Measurements from ENCODE around the gene DIS3L2. TPM values are rescaled to one million over a fixed set of nuclear protein-coding genes. Genes with fewer than 3 reads are reported as not detected.
A peak's percentile ranks its signal among the peaks of the same experiment; 100 is the strongest.

The DIS3L2 gene
- total RNA-seq, 1 experiment from 2014 or later, result 22.7 TPM

- H3K27me3 ChIP-seq (ENCODE audit: control insufficient read depth, insufficient read depth, low read length), result no peaks in the 10 kb centered on the region
- no peaks in the 10 kb centered on the region for H3K36me3 ChIP-seq (replicated peaks; ENCODE audit: control insufficient read depth, insufficient read depth, low read length)
- no peak for DNase-seq
- no peak overlapping the region for H3K4me3 ChIP-seq (ENCODE audit: insufficient read depth, low read depth, low read length)
Measured at GRCh38 chr2:231957913-231958763, 3.4 kb upstream of the DIS3L2 start.

- H3K4me3 ChIP-seq (ENCODE audit: insufficient read depth, low read depth, low read length), result peak overlapping the region; percentile 92
- H3K27me3 ChIP-seq (ENCODE audit: control insufficient read depth, insufficient read depth, low read length), result no peaks in the 10 kb centered on the region
- DNase-seq, result no peak
- H3K36me3 ChIP-seq (replicated peaks; ENCODE audit: control insufficient read depth, insufficient read depth, low read length), result no peaks in the 10 kb centered on the region
Measured at GRCh38 chr2:231960810-231961348, 634 bp upstream of the DIS3L2 start.

GRCh38 chr2:231965102-231965501 lies 3.6 kb downstream of the DIS3L2 start:
- no peaks in the 10 kb centered on the region for H3K27me3 ChIP-seq (ENCODE audit: control insufficient read depth, insufficient read depth, low read length)
- H3K4me3 ChIP-seq (ENCODE audit: insufficient read depth, low read depth, low read length), result no peak overlapping the region
- H3K36me3 ChIP-seq (replicated peaks; ENCODE audit: control insufficient read depth, insufficient read depth, low read length), result no peaks in the 10 kb centered on the region
- DNase-seq, result no peak

- no peak for DNase-seq
- H3K36me3 ChIP-seq (replicated peaks; ENCODE audit: control insufficient read depth, insufficient read depth, low read length), result no peaks in the 10 kb centered on the region
- no peak overlapping the region for H3K4me3 ChIP-seq (ENCODE audit: insufficient read depth, low read depth, low read length)
- no peaks in the 10 kb centered on the region for H3K27me3 ChIP-seq (ENCODE audit: control insufficient read depth, insufficient read depth, low read length)
Measured at GRCh38 chr2:231966886-231967285, 5.4 kb downstream of the DIS3L2 start.

- no peak for DNase-seq
- no peak overlapping the region for H3K4me3 ChIP-seq (ENCODE audit: insufficient read depth, low read depth, low read length)
- no peaks in the 10 kb centered on the region for H3K36me3 ChIP-seq (replicated peaks; ENCODE audit: control insufficient read depth, insufficient read depth, low read length)
- H3K27me3 ChIP-seq (ENCODE audit: control insufficient read depth, insufficient read depth, low read length), result no peaks in the 10 kb centered on the region
Measured at GRCh38 chr2:231968820-231969219, 7.3 kb downstream of the DIS3L2 start.

GRCh38 chr2:231970461-231970860 lies 8.9 kb downstream of the DIS3L2 start:
- Histone ChIP-seq H3K36me3 (replicated peaks; ENCODE audit: control insufficient read depth, insufficient read depth, low read length) (no peaks in the 10 kb centered on the region), H3K4me3 (ENCODE audit: insufficient read depth, low read depth, low read length) (no peak overlapping the region), H3K27me3 (ENCODE audit: control insufficient read depth, insufficient read depth, low read length) (no peaks in the 10 kb centered on the region)
- no peak for DNase-seq

- no peaks in the 10 kb centered on the region for H3K27me3 ChIP-seq (ENCODE audit: control insufficient read depth, insufficient read depth, low read length)
- DNase-seq, result no peak
- no peak overlapping the region for H3K4me3 ChIP-seq (ENCODE audit: insufficient read depth, low read depth, low read length)
- H3K36me3 ChIP-seq (replicated peaks; ENCODE audit: control insufficient read depth, insufficient read depth, low read length), result no peaks in the 10 kb centered on the region
Measured at GRCh38 chr2:231975001-231975400, 13.5 kb downstream of the DIS3L2 start.

- Histone ChIP-seq H3K4me3 (ENCODE audit: insufficient read depth, low read depth, low read length) (no peak overlapping the region), H3K27me3 (ENCODE audit: control insufficient read depth, insufficient read depth, low read length) (no peaks in the 10 kb centered on the region), H3K36me3 (replicated peaks; ENCODE audit: control insufficient read depth, insufficient read depth, low read length) (no peaks in the 10 kb centered on the region)
- DNase-seq, result no peak
Measured at GRCh38 chr2:231977430-231977829, 15.9 kb downstream of the DIS3L2 start.

GRCh38 chr2:231984992-231985391 lies 23.5 kb downstream of the DIS3L2 start:
- Histone ChIP-seq H3K36me3 (replicated peaks; ENCODE audit: control insufficient read depth, insufficient read depth, low read length) (no peaks in the 10 kb centered on the region), H3K27me3 (ENCODE audit: control insufficient read depth, insufficient read depth, low read length) (no peaks in the 10 kb centered on the region)
- no peak for DNase-seq

GRCh38 chr2:231985823-231986261 lies 24.3 kb downstream of the DIS3L2 start:
- peak; percentile 35 for DNase-seq
- Histone ChIP-seq H3K27me3 (ENCODE audit: control insufficient read depth, insufficient read depth, low read length) (no peaks in the 10 kb centered on the region), H3K4me3 (ENCODE audit: insufficient read depth, low read depth, low read length) (no peak overlapping the region), H3K36me3 (replicated peaks; ENCODE audit: control insufficient read depth, insufficient read depth, low read length) (no peaks in the 10 kb centered on the region)

More at GRCh38 chr2:231984992-231985391, 23.5 kb downstream of the DIS3L2 start:
- H3K4me3 ChIP-seq (ENCODE audit: insufficient read depth, low read depth, low read length), result no peak overlapping the region

GRCh38 chr2:231987124-231987727 lies 25.7 kb downstream of the DIS3L2 start:
- no peak overlapping the region for H3K4me3 ChIP-seq (ENCODE audit: insufficient read depth, low read depth, low read length)
- no peak for DNase-seq
- H3K27me3 ChIP-seq (ENCODE audit: control insufficient read depth, insufficient read depth, low read length), result no peaks in the 10 kb centered on the region
- H3K36me3 ChIP-seq (replicated peaks; ENCODE audit: control insufficient read depth, insufficient read depth, low read length), result no peaks in the 10 kb centered on the region

- no peak for DNase-seq
- no peaks in the 10 kb centered on the region for H3K36me3 ChIP-seq (replicated peaks; ENCODE audit: control insufficient read depth, insufficient read depth, low read length)
- H3K27me3 ChIP-seq (ENCODE audit: control insufficient read depth, insufficient read depth, low read length), result no peaks in the 10 kb centered on the region
- no peak overlapping the region for H3K4me3 ChIP-seq (ENCODE audit: insufficient read depth, low read depth, low read length)
Measured at GRCh38 chr2:231988179-231988866, 26.8 kb downstream of the DIS3L2 start.

GRCh38 chr2:231991664-231992063 lies 30.2 kb downstream of the DIS3L2 start:
- Histone ChIP-seq H3K27me3 (ENCODE audit: control insufficient read depth, insufficient read depth, low read length) (no peaks in the 10 kb centered on the region), H3K4me3 (ENCODE audit: insufficient read depth, low read depth, low read length) (no peak overlapping the region), H3K36me3 (replicated peaks; ENCODE audit: control insufficient read depth, insufficient read depth, low read length) (no peaks in the 10 kb centered on the region)
- no peak for DNase-seq

GRCh38 chr2:231992888-231993287 lies 31.4 kb downstream of the DIS3L2 start:
- Histone ChIP-seq H3K27me3 (ENCODE audit: control insufficient read depth, insufficient read depth, low read length) (no peaks in the 10 kb centered on the region), H3K4me3 (ENCODE audit: insufficient read depth, low read depth, low read length) (no peak overlapping the region), H3K36me3 (replicated peaks; ENCODE audit: control insufficient read depth, insufficient read depth, low read length) (no peaks in the 10 kb centered on the region)
- DNase-seq, result no peak

Measured in H7 (cell line).